ENCODE data around the gene MECP2.

Gene MECP2

GRCh38 chrX:154061801-154062200 is 35.7 kb downstream of the MECP2 start:
- no peaks in the 10 kb centered on the region for H3K9me3 ChIP-seq (ENCODE audit: insufficient read depth, low read length)
- H3K4me1 ChIP-seq (ENCODE audit: low read length): no peaks in the 10 kb centered on the region
- no peak overlapping the region for H3K4me3 ChIP-seq (ENCODE audit: low read length)
- TF ChIP-seq CTCF (IDR thresholded peaks at IDR 0.05; ENCODE audit: low read depth, low read length) (no peak), EZH2phosphoT487 (IDR thresholded peaks at IDR 0.05; ENCODE audit: low read depth) (no peak)
- peaks cover 65% of the 10 kb centered on the region for H4K20me1 ChIP-seq (ENCODE audit: insufficient read depth, low read length)
- H3K79me2 ChIP-seq (ENCODE audit: low read length): peaks cover 64% of the 10 kb centered on the region
- no peak overlapping the region for H3K9ac ChIP-seq (ENCODE audit: low read length)
- H3K27me3 ChIP-seq (ENCODE audit: low read depth, low read length): no peaks in the 10 kb centered on the region
- H2AFZ ChIP-seq (ENCODE audit: low read depth, low read length): no peak overlapping the region
- H3K27ac ChIP-seq (ENCODE audit: low read length): no peak overlapping the region
- no peak overlapping the region for H3K4me2 ChIP-seq (ENCODE audit: low read length)
- H3K36me3 ChIP-seq (replicated peaks; ENCODE audit: low read depth, low read length): no peaks in the 10 kb centered on the region

GRCh38 chrX:154059729-154060245 is 37.7 kb downstream of the MECP2 start:
- Histone ChIP-seq H3K4me3 (ENCODE audit: low read length) (no peak overlapping the region), H2AFZ (ENCODE audit: low read depth, low read length) (no peak overlapping the region), H3K4me1 (ENCODE audit: low read length) (no peaks in the 10 kb centered on the region), H3K27me3 (ENCODE audit: low read depth, low read length) (no peaks in the 10 kb centered on the region), H3K36me3 (replicated peaks; ENCODE audit: low read depth, low read length) (no peaks in the 10 kb centered on the region), H3K9ac (ENCODE audit: low read length) (no peak overlapping the region), H3K27ac (ENCODE audit: low read length) (no peak overlapping the region), H4K20me1 (ENCODE audit: insufficient read depth, low read length) (peaks cover 61% of the 10 kb centered on the region), H3K9me3 (ENCODE audit: insufficient read depth, low read length) (no peaks in the 10 kb centered on the region), H3K79me2 (ENCODE audit: low read length) (peaks cover 60% of the 10 kb centered on the region), H3K4me2 (ENCODE audit: low read length) (no peak overlapping the region)
- TF ChIP-seq CTCF (IDR thresholded peaks at IDR 0.05; ENCODE audit: low read depth, low read length) (no peak), EZH2phosphoT487 (IDR thresholded peaks at IDR 0.05; ENCODE audit: low read depth) (no peak)

GRCh38 chrX:154059231-154059630 is 38.3 kb downstream of the MECP2 start:
- Histone ChIP-seq H3K79me2 (ENCODE audit: low read length) (peaks cover 55% of the 10 kb centered on the region), H4K20me1 (ENCODE audit: insufficient read depth, low read length) (peaks cover 55% of the 10 kb centered on the region)

More at GRCh38 chrX:154059231-154059630, 38.3 kb downstream of the MECP2 start:
- Histone ChIP-seq H3K36me3 (replicated peaks; ENCODE audit: low read depth, low read length) (no peaks in the 10 kb centered on the region), H3K9ac (ENCODE audit: low read length) (no peak overlapping the region), H3K4me2 (ENCODE audit: low read length) (no peak overlapping the region), H3K9me3 (ENCODE audit: insufficient read depth, low read length) (no peaks in the 10 kb centered on the region), H2AFZ (ENCODE audit: low read depth, low read length) (no peak overlapping the region), H3K4me1 (ENCODE audit: low read length) (no peaks in the 10 kb centered on the region), H3K4me3 (ENCODE audit: low read length) (no peak overlapping the region), H3K27ac (ENCODE audit: low read length) (no peak overlapping the region), H3K27me3 (ENCODE audit: low read depth, low read length) (no peaks in the 10 kb centered on the region)
- TF ChIP-seq CTCF (IDR thresholded peaks at IDR 0.05; ENCODE audit: low read depth, low read length) (no peak), EZH2phosphoT487 (IDR thresholded peaks at IDR 0.05; ENCODE audit: low read depth) (no peak)

Measured in OCI-LY3 (cell line).